DMS153 (cell line): Measurements from ENCODE around the gene C11orf97.
"Not testable (repeated sequence)": the region's sequence is repeated elsewhere in the genome, so short reads cannot be mapped to it uniquely, and the experiment has no call there.

Experiments
- DNase-seq: peaks from one replicate; lab custom pipeline; 2025; lab: John Stamatoyannopoulos, UW

C11orf97 gene

DNA sequence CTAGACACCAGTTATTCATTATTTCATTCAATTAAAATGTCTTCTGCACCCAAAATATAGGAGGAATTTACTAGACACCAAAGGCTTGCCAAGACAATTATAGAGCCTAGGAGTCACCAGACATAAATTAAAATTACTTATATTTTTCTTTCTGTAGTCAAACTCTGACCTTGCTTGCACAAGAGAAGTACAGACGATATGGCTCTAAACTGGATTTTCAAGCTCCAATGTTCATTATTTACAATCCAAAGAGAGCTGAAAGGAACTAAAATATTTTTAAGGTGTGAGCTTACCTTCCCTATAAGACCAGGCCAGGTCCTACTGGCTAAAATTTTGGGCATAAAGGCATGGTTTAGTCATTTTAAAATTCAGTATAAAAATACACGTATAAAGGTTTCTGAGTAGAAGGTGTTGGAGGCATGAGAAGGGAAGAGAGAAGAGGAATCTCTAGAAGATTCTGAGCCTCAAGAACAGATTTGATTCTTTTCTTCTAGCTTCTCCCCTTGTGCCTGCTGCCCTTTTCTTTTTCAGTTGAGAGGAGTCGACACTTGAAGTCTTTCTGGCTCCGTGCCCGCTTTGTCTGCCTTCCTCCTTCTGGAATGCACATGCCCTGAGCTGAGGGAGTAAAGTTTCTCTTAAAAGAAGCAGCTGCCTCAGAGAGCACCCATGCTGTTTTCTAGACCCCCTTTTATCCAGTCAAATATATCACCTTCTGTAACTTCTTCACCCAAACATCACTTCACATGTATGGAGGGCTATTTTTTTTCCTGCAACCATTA is 13.5 kb downstream of the C11orf97 start:
- no peak for DNase-seq

DNA sequence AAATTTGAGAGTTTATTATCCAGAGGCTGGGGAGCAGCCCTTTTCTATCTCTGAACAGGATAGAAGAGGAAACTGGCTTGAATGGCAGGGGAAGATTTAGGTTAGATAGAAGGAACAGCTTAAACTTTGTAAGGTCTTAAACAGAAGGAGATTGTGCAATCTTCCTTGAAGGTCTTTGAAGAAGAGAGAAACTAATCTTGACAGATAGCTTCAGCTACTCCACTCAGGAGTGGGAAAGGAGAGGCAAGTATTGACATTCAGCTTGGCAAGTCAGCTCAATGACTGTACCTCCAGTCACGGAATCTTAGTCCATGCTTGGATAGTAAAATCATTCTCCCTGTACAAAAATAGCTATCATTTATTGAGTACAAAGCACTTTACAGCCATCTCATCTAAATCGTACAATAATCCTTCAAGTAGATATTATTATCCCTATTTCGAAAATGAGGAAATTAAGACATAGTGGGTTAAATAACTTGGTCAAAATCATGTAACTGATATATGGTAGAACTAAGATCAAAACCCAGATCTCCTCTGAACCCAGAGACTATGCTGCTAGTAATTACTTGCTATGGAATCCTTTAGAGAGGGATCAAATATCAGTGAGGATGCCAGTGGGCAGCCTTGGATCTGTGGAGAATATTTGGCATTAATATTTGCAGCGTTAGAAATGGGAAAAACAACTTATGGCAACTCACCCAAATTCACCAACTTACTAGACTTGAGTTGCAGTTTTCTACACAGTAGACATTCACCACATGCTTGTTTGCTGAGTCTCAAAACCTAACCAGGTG is 14.6 kb downstream of the C11orf97 start:
- no peak for DNase-seq

DNA sequence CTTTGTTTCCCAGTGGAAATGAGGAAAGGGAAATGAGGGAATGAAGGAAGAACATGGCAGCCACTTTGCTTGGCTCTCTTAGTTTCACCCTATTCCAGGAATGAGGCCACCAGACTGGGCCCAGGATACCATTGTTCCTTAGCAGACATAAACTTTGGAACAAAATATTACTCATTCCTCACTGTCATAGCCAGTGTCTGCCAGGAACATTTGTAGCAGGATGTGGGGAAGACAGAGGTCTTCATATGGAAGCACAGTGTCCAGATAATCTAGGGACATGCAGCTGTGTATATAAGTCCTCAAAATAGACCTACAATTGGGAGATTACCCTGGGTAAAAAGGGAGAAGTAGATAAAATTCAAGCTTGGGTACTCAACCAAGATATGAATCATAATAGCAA is 16.3 kb downstream of the C11orf97 start:
- no peak for DNase-seq

DNA sequence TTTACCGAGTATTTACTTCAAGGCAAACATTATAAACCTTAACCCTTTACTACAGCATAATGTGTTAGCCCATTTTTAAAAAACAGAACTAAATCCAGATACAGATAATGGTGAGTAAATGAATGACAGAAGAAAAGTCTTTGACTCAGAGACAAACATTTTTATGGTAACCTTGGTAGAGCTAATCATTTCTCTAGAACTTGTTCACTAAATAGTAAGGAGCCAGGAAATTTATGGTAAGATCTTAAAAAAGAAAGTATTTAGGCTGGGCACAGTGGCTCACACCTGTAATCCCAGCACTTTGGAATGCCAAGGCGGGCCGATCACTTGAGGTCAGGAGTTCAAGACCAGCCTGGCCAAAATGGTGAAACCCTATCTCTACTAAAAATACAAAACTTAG is 19.9 kb downstream of the C11orf97 start:
- no peak for DNase-seq

DNA sequence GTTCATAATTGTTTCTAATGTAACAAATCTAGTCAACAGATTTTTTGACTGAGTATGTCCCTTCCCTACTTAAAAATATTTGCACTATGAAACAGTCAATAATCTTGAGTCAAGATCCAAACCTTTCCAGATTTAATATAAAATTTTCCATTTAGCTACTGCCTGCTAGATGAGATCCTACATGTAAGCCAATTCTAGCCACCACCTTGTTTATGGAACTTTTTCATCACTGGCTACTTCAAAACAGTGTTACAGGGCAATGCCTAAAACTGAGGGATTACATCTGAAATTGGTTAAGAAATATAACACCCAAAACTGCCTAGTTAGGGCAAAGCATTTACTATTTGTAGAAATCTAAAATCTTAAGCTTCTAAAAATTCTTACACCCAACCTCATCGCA is 20.9 kb downstream of the C11orf97 start:
- DNase-seq: no peak

DNA sequence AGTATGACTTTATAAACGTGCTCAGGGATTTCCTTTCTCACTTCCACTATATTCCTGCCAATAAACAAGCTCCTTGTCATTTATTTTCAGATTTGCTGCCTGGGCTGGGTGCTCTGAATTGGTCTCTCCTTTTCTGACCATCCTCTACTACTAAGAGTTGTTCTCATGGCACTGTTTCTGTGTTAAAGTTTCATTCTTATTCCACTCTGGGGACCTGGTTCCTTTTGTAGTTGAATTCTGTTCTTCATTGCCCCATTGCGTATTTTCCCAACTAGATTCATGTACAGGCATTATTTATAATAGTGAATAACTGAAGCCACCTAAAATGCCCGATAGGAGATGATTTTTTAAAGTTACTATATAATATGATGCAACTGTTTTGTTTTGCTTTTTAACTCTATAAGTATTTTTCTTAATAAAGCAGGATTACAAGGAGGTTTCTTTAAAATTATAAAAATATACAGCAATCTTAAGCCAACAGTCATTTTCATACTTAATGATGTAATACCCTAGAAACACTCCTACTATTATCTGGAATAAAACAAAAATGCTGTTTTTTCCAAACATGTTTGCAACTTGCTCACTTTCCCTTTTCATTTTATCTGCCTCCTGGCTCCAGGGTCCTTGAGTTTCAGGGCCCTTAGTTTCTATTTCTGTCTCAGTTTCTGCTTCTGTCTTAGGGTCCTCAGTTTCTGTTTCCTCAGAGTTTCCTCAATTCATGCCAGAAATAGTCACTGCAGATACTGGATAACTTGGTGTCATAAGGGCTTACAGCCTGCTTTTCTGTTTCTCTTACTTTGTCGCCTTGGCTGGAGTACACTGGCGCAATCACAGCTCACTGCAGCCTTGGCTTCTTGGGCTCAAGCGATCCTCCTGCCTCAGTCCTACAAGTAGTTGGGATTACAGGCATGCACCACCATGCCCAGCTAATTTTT is 21.7 kb downstream of the C11orf97 start:
- DNase-seq: no peak

DNA sequence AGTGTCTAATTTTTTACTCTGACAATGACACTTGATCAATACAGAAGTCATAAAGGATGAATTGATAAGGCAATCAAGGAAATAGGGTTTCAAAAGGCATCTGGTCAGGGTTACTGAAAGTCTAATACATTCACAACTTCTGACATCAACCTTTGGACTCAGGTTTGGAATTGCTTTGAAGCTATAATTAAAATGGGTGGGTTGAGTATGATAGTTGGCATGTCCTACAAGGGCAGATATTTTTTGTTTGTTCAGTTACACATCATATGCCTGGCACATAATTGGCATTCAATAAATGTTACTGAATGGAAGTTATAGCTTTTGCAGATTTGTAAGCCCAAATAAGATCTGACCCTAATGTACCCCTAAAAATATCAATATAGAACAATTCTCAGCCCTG is 24.1 kb downstream of the C11orf97 start:
- DNase-seq: no peak

DNA sequence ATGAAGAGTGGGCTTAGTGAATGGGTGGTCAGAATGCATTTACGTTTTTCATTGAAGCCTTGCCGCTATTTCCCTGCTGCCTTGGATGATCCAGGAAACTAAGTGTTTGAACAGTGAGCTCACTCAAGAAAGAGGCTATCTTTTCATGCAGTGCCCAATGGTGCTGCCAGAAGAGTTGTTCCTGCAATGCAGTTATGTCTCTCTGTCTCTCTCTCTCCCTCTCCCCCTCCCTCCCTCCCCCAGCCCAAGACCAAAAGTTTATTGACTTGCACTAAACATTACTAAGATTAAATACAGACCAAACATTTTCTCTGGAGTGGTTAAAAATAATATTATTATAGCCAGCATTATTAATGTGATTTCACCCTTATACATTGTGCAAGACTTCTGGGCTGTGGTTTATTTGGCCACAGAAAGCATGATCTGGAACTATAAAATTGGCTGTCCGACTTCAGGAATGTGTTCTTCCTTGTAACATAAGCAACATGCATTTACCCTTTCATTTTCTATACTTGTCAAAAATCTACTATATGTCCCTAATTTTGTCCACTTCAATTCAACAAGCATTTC is 24.9 kb downstream of the C11orf97 start:
- no peak for DNase-seq

DNA sequence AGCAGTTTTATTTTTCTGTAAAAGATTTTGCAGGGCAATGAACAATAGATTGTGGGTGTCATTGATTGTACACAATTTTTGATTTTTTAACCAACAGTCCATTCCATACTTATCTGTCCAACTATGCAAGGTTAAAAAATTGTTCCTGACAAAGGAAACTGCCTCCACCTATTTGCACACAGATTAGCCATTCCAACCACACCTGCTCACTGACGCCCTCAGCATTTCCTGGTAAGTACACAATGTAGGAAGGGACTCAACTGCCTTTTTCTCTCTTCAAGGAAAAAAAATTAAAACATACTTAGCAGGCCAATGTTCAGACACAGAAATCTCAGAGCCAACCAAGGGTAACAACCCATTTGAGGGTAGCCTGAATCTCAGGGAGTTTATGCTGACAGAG is 27.2 kb downstream of the C11orf97 start:
- no peak for DNase-seq

DNA sequence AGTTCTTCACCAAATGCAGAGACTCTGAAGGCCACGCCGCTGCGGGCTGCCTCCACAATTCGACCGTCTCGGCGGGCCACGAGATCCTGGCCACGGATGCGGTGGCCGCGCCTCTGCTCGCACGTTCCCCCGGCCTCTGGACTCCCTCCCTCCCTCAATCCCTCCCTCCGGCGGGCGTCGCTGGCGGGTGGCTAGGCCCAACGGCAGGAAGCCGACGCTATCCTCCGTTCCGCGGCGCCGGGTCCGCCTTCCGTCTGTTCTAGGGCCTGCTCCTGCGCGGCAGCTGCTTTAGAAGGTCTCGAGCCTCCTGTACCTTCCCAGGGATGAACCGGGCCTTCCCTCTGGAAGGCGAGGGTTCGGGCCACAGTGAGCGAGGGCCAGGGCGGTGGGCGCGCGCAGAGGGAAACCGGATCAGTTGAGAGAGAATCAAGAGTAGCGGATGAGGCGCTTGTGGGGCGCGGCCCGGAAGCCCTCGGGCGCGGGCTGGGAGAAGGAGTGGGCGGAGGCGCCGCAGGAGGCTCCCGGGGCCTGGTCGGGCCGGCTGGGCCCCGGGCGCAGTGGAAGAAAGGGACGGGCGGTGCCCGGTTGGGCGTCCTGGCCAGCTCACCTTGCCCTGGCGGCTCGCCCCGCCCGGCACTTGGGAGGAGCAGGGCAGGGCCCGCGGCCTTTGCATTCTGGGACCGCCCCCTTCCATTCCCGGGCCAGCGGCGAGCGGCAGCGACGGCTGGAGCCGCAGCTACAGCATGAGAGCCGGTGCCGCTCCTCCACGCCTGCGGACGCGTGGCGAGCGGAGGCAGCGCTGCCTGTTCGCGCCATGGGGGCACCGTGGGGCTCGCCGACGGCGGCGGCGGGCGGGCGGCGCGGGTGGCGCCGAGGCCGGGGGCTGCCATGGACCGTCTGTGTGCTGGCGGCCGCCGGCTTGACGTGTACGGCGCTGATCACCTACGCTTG is 31.7 kb downstream of the C11orf97 start, which contains the start of gene FUT4:
Gene FUT4 (plus strand): TSS at position 227 of the 951 bp plus-strand sequence. CDS start 213 bp downstream, at position 440.
- DNase-seq: peak; percentile 85

DNA sequence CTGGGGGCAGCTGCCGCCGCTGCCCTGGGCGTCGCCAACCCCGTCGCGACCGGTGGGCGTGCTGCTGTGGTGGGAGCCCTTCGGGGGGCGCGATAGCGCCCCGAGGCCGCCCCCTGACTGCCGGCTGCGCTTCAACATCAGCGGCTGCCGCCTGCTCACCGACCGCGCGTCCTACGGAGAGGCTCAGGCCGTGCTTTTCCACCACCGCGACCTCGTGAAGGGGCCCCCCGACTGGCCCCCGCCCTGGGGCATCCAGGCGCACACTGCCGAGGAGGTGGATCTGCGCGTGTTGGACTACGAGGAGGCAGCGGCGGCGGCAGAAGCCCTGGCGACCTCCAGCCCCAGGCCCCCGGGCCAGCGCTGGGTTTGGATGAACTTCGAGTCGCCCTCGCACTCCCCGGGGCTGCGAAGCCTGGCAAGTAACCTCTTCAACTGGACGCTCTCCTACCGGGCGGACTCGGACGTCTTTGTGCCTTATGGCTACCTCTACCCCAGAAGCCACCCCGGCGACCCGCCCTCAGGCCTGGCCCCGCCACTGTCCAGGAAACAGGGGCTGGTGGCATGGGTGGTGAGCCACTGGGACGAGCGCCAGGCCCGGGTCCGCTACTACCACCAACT is 32.5 kb downstream of the C11orf97 start:
- DNase-seq: no peak

DNA sequence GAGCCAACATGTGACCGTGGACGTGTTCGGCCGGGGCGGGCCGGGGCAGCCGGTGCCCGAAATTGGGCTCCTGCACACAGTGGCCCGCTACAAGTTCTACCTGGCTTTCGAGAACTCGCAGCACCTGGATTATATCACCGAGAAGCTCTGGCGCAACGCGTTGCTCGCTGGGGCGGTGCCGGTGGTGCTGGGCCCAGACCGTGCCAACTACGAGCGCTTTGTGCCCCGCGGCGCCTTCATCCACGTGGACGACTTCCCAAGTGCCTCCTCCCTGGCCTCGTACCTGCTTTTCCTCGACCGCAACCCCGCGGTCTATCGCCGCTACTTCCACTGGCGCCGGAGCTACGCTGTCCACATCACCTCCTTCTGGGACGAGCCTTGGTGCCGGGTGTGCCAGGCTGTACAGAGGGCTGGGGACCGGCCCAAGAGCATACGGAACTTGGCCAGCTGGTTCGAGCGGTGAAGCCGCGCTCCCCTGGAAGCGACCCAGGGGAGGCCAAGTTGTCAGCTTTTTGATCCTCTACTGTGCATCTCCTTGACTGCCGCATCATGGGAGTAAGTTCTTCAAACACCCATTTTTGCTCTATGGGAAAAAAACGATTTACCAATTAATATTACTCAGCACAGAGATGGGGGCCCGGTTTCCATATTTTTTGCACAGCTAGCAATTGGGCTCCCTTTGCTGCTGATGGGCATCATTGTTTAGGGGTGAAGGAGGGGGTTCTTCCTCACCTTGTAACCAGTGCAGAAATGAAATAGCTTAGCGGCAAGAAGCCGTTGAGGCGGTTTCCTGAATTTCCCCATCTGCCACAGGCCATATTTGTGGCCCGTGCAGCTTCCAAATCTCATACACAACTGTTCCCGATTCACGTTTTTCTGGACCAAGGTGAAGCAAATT is 33.3 kb downstream of the C11orf97 start:
- DNase-seq: no peak

DNA sequence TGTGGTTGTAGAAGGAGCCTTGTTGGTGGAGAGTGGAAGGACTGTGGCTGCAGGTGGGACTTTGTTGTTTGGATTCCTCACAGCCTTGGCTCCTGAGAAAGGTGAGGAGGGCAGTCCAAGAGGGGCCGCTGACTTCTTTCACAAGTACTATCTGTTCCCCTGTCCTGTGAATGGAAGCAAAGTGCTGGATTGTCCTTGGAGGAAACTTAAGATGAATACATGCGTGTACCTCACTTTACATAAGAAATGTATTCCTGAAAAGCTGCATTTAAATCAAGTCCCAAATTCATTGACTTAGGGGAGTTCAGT is 33.9 kb downstream of the C11orf97 start:
- no peak for DNase-seq

DNA sequence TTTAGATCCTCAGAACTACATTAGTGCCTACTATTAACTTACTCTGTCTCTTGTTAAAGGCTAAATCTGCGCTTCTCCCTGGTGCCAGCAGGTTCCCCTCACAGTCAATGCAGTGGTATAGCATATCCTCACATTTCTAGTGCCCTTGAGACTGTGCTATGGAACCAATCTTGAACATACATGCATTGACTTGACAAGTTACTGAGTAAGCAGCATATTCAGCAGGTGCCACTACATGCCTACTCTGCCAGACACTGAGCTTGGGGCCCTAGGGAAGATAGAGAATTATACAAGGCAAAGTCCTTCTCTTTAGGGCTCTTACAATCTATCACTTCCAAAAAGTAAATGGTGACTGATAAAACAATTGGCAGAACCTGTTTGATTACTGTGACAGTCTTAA is 34.6 kb downstream of the C11orf97 start:
- DNase-seq: no peak

DNA sequence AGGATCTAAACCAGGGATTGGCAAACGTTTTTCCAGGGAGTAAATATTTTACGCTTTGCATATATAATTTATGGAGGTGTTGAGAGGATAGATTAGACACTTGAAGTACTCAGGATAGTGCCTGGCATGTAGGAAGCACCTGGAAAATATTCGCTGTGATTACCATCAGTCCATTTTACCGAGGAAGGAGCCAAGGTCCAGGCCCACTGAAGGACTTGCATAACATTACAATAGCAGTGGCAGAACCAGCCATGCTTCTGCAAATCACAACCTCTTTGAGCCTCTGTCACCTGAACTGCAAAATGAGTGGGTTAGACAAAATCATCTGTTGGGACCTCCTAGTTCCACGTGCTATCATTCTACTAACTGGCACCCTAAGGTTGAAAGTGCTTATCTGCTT is 36.9 kb downstream of the C11orf97 start:
- no peak for DNase-seq

DNA sequence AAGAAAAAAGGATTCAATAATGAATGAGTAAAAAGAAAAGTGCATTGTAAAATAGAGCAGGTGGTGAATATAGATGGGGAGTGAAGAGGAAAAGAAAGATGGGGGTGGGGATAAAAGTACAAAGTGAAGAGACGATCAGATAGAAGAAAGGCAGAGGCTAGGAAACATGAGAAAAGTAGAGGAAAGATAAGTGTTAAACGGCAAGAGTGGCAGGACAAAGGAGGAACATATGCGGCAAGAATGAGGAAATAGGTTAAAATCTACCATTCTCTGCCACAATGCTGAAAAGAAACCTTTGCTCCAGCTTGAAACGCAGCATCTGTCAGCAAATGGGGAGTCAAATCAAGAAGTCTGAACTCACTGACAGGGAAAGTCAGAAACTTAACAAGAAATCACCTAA is 38.3 kb downstream of the C11orf97 start:
- DNase-seq: no peak

DNA sequence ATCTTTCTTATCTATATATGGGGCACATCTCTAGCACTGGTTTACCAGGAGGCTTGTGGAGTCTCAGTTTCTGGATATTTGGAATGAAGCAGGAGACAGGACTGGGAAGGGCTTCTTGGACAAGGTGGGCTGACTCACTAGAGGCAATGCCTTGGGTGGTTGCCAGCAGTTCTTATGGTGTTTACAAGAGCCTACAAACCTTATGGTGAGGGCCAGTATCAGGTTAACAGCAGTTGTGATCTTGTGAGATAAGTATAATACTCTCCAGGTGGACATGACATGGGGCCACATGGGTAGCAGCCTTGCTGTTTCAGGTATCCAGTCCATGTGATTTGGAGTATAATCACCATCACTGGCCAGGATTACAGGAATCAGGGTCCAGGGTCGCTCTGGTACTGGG is 41.7 kb downstream of the C11orf97 start:
- DNase-seq: no peak

DNA sequence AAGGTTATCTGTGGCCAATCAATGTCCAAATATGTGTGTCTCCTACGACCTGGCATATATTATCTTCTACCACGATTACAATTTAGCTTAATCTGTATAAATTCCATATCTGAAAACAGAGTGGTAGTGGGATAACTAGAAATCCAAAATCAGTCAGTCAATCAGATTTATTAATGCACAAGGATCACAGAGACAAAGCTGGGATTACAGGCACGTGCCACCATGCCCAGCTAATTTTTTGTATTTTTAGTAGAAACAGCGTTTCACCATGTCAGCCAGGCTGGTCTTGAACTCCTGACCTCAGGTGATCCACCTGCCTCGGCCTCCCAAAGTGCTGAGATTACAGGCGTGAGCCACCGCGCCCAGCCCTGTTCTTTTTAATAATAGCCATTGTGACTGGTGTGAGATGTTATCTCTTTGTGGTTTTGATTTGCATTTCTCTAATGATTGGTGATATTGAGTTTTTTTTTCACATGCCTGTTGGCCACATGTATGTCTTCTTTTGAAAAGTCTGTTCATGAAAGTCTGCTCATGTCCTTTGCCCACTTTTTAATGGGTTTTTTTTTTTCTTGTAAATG is 43.6 kb downstream of the C11orf97 start:
- not testable (repeated sequence) for DNase-seq

DNA sequence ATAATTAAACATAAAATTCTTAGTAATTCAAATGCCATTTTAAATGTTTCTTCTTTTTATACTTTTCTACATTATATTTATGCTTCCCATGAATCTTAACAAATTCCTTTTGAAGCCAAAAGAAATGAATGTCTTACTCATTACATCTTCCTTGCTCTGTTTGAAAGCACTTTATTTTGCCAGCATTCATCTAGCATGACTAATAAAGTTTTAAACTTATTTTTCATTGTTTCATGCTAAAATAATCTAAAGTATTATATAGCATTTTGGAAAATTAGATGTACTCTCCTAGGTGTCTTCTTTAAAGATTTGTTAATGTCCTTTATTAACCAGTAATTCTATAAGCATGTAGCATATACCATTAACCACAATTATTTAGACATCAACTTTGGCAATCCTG is 45.2 kb downstream of the C11orf97 start:
- DNase-seq: no peak
